ENCODE data around the gene DACH2.

Gene DACH2

GRCh38 chrX:86829786-86830185 is 681.5 kb downstream of the DACH2 start:
- no peak for FAIRE-seq

DNA sequence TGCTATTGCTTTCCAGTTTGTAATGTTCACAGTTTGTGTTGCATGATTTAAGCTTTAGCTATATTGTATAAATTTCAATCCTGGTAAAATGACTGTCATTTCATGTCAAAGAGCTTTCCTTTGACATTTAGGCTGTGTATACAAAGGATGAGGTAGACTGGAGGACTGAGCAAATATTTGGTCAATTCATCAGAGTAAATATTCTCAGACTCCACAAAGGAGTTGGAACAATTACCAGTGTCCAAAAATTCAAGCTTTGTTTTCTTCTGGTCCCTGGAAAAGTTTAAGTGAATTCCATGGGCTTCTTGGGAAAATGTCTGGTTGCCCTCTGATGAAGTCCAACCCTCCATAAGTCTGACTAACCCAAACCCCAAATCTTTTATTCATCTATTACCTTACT is 682.4 kb downstream of the DACH2 start:
- FAIRE-seq: no peak

DNA sequence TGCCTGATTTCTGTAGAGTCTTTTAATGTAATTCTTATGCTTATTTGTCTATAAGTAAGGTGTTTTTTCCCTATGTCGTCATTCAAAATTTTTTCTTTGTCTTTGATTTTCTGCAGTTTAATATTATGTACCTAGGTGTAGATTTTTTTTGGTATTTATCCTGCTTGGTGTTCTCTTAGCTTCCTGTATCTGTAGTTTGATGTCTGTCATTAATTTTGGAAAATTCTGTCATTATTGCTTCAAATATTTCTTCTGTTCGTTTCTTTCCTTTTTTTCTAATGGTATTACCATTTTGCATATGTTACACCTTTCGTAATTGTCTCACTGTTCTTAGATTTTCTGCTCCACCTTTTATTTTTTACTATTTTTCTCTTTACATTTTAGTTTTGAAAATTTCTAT is 696.9 kb downstream of the DACH2 start:
- no peak for FAIRE-seq

Measured in G401.6 (cell line).